SKM-1 (cell line): ENCODE results near the gene SLC15A1.
"Not testable (repeated sequence)": the region's sequence is repeated elsewhere in the genome, so short reads cannot be mapped to it uniquely, and the experiment has no call there.

Source experiments
- DNase-seq: peaks from one replicate; lab custom pipeline; 2025; ENCODE audit not compliant: unreplicated experiment; lab: John Stamatoyannopoulos, UW

Gene SLC15A1

GRCh38 chr13:98664510-98664909, 88.0 kb downstream of the SLC15A1 start:
- no peak for DNase-seq

DNA sequence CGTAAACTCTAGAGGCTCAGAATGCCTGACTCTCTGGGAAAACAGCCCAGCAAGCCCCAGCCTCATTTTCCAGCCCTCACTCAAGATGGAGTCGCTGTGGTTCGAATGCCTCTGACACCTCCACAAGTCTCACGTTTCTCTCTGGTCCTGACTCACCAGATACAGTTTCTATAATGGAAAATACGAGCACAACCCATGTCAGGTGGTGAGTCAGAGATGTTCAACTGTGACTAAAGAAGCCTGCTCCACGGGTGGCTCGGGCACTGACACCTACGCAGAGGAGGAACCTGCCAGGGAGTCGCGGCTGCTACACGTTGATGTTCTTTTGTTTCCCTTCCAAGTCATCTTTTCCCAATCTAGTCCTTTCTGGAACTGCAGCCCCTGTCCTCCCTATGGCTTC, 88.4 kb downstream of the SLC15A1 start:
- DNase-seq: no peak

GRCh38 chr13:98658131-98658530, 94.3 kb downstream of the SLC15A1 start:
- no peak for DNase-seq

DNA sequence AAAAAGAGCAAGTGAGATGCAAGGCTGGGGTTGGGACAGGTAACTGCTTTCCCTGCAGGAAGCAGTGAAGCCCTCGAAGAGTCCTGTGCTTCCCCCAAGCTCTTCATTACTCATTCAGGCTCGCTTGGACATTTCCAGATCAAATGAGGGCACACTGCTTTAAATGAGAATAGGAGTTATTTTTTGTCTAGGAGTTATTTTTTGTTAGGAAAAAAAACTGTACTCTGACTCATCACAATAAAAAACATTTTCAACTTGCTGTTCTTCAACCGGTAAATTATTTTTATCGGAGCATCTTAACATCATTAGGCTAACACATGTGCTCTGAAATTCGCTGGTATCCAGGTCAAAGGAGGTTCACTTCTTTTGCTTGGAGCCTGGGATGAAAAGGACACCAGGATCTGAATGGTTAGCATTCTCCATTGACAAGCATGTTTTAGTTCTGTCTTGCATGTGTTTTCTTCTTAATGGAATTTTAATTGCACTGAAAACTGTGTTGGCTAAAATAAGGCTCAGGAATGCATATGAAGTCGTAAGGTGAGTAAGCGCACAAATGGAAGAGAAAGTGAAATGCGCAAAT, 94.9 kb downstream of the SLC15A1 start:
- no peak for DNase-seq

DNA sequence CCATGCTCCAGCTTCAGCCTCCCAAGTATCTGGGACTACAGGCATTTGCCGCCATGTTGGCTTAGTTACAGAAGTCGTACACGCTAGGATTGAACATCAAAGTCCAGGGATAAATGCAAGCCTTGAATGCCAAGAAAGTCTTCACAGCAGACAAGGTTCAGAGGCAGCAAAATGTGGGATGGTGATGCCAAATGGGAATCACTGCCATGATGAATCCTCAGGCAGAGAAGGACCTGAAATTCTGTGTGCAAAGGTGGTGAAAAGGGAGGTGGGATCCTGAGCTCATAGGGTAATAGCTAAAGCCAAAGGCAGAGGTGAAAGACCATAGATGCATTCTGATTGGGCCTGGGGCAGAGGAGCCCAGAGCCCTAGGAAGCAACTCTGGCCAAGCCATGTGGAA, 96.2 kb downstream of the SLC15A1 start:
- DNase-seq: no peak

DNA sequence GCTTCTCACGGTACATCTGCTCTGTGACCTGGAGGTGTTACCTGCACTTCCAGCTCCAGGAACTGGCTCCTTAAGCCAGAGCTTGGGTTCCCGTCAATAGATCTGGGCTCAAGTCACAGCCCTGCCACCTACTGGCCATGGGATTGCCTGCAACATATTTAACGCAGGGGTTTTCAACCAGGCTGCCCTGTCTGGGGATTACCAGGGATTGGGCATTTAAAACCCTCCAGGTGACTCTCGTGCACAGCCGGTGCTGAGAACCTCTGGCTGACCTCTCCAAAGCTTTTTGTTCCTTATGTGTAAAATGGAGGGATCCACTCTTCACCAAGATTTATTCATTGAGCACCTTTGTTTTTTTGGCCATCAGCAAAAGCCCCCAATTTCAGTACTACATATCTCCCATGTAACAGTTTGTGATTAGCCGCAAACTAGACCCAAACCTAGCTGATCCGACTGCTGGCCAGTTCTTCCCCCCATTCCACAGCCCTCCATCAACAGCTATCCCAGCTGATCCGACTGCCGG, 98.9 kb downstream of the SLC15A1 start:
- peak; percentile 32 for DNase-seq

DNA sequence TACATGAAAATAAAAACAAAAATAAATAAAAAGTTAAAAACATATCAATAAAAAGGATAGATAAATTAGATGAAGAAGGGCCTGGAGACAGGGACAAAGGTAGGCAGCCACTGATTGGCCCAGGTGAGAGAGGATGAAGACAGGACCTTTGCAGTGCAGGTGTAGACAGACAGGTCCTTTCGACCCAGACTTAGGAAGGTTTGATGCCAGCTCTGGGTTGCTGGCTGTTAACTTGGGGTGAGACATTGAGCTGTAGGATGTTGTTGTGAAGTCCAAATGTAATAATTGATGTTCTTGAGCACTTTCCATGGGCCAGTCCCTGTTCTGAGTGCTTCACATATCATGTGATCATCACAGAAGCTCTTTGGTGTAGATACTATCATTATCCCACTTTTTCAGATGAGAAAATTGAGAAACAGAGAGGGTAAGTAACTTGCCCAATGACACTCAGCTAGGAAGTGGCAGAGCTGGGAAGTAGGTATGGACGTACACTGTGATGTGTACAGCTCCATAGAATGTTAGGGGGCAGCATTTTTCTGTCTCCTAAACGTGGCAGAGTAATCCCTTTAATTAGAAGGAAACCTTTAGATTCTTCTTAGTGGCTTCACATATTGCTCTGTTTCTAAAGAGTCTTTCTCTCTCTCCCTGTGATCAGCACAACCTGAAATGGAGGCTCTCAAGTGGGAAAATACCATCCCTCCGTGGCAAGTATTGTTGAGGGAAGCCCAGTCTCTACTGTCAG, 99.6 kb downstream of the SLC15A1 start:
- DNase-seq: no peak

- DNase-seq: no peak
Observed at GRCh38 chr13:98652276-98652675, 100.2 kb downstream of the SLC15A1 start.

DNA sequence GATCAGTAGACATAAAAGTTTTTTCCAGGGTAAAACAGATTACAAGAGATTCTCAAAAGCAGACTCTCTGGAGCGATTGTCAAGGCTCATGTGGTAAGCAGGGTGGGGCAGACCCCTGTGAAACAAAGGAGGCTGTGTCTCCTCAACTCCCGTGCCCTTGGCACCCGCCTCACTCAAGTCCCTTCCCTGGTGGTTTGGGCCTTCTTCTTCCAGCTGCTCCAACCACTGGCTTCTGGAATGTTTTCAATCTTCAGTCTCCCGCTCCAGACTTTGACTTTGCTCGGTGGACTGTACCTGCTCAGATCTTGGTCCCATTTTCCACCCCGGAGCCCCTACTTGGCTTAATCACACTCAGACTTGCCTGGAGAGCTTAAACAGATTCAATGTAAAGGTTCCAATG, 100.7 kb downstream of the SLC15A1 start:
- DNase-seq: no peak

GRCh38 chr13:98650396-98651107, 101.9 kb downstream of the SLC15A1 start:
- DNase-seq: peak; percentile 21

- DNase-seq: no peak
Observed at GRCh38 chr13:98649861-98650260, 102.6 kb downstream of the SLC15A1 start.

- no peak for DNase-seq
Observed at GRCh38 chr13:98648686-98649085, 103.8 kb downstream of the SLC15A1 start.

GRCh38 chr13:98648141-98648540, 104.3 kb downstream of the SLC15A1 start:
- DNase-seq: no peak

- DNase-seq: no peak
Observed at GRCh38 chr13:98647121-98647520, 105.4 kb downstream of the SLC15A1 start.

GRCh38 chr13:98643479-98643878, 109.0 kb downstream of the SLC15A1 start:
- DNase-seq: no peak

- DNase-seq: no peak
Observed at GRCh38 chr13:98641075-98641474, 111.4 kb downstream of the SLC15A1 start.

DNA sequence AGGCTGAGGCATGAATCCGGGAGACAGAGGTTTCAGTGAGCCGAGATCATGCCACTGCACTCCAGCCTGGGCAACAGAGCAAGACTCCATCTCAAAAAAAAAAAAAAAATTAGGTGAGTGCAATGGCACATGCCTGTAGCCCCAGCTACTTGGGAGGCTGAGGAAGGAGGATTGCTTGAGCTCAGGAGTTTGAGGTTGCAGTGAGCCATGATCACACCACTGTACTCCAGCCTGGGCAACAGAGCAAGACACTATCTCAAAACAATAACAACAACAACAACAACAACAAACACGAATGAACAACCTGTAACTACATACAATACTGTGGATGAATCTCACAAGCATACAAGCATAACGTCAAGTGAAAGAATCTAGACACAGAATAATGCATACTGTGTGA, 112.7 kb downstream of the SLC15A1 start:
- not testable (repeated sequence) for DNase-seq

DNA sequence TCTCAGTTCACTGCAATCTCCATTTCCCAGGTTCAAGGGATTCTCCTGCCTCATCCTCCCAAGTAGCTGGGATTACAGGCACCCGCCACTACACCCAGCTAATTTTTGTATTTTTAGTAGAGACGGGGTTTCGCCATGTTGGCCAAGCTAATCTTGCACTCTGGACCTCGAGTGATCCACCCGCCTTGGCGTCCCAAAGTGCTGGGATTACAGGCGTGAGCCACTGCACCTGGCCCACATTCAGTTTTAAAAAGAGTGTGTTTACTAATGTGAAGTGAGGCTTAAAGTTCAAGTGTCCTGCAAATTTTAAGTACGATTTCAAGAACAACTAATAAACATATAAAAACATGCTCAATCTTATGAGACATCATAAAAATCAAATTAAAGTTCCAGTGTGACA, 114.1 kb downstream of the SLC15A1 start:
- not testable (repeated sequence) for DNase-seq
